Suprapubic skin (tissue), 4 donors: Measurements from ENCODE around the gene APC2. TPM values are rescaled to one million over a fixed set of nuclear protein-coding genes. Genes with fewer than 3 reads are reported as not detected.

Experiments
- DNase-seq, 2 donors: peaks; one replicate each; pipeline ENCODE4 v3.0.0-alpha.2; 2019; ENCODE audit warnings: low spot score in 2 of 2
- H3K27ac ChIP-seq: fragments of 200-600 bp; sonication (generic); one replicate; pipeline ENCODE4 v1.5.1; 2019
- H3K27me3 ChIP-seq: fragments of 200-600 bp; sonication (generic); one replicate; pipeline ENCODE4 v1.5.1; 2019
- H3K36me3 ChIP-seq: fragments of 200-600 bp; sonication (generic); one replicate; pipeline ENCODE4 v1.5.1; 2019
- H3K4me1 ChIP-seq: fragments of 200-600 bp; sonication (generic); one replicate; pipeline ENCODE4 v1.5.1; 2019
- H3K4me3 ChIP-seq: fragments of 200-600 bp; sonication (generic); one replicate; pipeline ENCODE4 v1.5.1; 2019; ENCODE audit warnings: mild to moderate bottlenecking
- H3K9me3 ChIP-seq: fragments of 200-600 bp; sonication (generic); one replicate; pipeline ENCODE4 v1.5.1; 2019
- EP300 ChIP-seq: sonication (generic); formaldehyde crosslinking; IDR thresholded peaks from one replicate; pipeline ENCODE4 v1.6.1; 2017; ENCODE audit warnings: antibody characterized with exemption
- POLR2A ChIP-seq, 2 donors: fragments of 450-650 bp; IDR thresholded peaks; one replicate each; pipeline ENCODE4 v1.6.1; 2017; ENCODE audit warnings: antibody characterized with exemption in 2 of 2, mild to moderate bottlenecking in 2 of 2, moderate library complexity in 2 of 2
- POLR2AphosphoS5 ChIP-seq, 3 donors: sonication (generic); formaldehyde crosslinking; IDR thresholded peaks; one replicate each; pipeline ENCODE4 v1.6.1; 2017; ENCODE audit warnings: antibody characterized with exemption in 3 of 3
- WGBS: methylation state at CpG from one replicate; pipeline ENCODE4 v1.1.5; 2018; 5-methylcytosine and 5-hydroxymethylcytosine counted together
- total RNA-seq, 4 donors: library from RNA; depleted of rRNA; stranded (reverse); fragments of >200 nt; gene quantifications; one replicate each; pipeline ENCODE4 v1.1.0, GENCODE V29; 2016
- TF ChIP-seq, protein P1 (sequence below), 2 donors: fragments of 200-600 bp in 1 of 2; fragments of 450-650 bp in 1 of 2; sonication (generic) in 1 of 2; IDR thresholded peaks; one replicate each; pipeline ENCODE4 v1.5.1; 2016 to 2019; ENCODE audit warnings: antibody characterized with exemption in 2 of 2, mild to moderate bottlenecking in 1 of 2, moderate library complexity in 1 of 2

Gene APC2
- total RNA-seq, 4 donors from 2014 or later, result 0.08 to 0.30 (median 0.26) TPM; not detected in 1

DNA sequence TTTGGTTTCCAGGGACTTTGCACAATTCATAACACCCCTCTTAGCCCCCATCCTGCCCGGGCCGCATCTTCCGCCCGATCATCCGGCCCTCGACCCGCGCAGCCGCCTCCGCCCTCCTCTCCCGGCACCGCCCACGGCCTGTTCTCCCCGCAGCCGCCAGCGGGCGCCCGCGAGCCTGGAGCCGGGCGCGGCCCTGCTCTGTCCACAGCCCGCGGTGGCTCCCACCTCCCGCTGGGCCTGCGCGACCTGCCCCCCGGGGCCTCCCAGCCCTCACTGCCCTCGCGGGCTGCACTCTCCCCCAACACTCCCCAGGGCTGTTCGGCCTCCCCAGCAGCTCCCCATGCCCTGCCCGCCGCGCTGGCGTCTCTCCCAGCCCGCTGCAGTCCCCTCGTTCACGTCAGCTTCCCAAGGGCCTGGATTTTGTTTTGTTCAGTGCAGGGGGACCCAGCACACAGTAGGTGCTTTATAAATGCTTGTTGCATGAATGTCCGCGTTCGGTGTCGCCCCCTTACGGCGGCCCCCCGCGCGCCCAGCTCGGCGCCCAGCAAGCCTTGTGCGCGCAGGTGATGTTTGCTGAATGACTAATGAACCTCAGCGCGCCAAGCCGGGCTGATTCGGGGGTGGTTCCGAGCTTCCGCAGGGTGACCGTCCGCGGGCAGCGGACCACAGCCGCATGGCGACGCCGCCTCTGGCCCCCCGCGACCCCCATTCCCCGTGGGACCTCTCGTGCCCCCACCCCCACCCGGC, 4.6 kb upstream of the APC2 start:
- Histone ChIP-seq H3K36me3 (peaks cover 22% of the 10 kb centered on the region), H3K27ac (no peak overlapping the region), H3K4me3 (peak overlapping the region; percentile 45), H3K27me3 (peaks cover 52% of the 10 kb centered on the region), H3K9me3 (no peaks in the 10 kb centered on the region), H3K4me1 (peaks cover 43% of the 10 kb centered on the region)
- WGBS, result 1% methylated on average over 50 of the region's 70 CpGs
- no peak for TF ChIP-seq POLR2A (IDR thresholded peaks at IDR 0.05)
- TF ChIP-seq, protein P1, sequence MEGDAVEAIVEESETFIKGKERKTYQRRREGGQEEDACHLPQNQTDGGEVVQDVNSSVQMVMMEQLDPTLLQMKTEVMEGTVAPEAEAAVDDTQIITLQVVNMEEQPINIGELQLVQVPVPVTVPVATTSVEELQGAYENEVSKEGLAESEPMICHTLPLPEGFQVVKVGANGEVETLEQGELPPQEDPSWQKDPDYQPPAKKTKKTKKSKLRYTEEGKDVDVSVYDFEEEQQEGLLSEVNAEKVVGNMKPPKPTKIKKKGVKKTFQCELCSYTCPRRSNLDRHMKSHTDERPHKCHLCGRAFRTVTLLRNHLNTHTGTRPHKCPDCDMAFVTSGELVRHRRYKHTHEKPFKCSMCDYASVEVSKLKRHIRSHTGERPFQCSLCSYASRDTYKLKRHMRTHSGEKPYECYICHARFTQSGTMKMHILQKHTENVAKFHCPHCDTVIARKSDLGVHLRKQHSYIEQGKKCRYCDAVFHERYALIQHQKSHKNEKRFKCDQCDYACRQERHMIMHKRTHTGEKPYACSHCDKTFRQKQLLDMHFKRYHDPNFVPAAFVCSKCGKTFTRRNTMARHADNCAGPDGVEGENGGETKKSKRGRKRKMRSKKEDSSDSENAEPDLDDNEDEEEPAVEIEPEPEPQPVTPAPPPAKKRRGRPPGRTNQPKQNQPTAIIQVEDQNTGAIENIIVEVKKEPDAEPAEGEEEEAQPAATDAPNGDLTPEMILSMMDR (IDR thresholded peaks at IDR 0.05), result peak; percentile 79 to 99
- DNase-seq, result no peak

DNA sequence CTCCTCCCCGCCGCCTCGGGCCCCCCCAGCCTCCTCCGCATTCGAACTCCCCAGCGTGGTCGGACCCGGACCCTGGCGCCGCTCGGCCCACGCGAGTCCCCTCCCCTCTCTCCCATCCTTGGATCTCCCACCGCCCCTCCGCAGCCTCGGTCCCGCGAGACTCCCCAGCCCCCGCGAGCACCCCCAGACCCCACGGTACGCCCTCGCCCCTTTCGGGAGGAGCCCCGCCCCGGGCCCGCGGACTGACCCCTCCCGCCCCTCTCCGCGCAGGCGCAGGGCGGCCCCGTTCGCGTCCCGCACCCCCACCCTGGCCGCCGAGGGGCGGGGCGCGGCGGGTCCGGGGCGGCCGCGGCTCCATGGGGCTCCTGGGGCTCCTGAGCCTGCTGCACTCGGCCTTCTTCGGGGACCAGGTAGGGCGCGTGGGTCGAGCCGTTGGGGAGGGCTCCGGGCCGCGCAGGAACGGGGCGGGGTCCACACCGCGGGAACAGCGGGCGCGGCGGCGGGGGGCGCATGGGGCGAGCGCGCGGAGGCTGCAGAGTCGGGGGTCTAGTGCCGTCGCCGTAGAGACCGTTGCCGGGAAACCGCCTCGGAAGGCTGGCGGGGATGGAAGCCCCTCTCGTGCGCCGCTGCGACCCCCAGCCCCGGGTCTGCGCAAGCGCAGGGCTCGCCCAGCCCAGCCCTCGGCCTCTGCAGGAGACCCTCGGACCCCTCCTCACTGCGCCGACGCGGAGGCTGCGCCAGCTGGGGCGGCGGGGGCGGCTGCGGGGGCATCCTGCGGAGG, 3.8 kb upstream of the APC2 start:
- H3K27ac ChIP-seq, result no peak overlapping the region
- H3K4me3 ChIP-seq, result peak overlapping the region; percentile 45
- H3K4me1 ChIP-seq, result peaks cover 35% of the 10 kb centered on the region
- H3K9me3 ChIP-seq, result no peaks in the 10 kb centered on the region
- TF ChIP-seq EP300 (no peak), POLR2A (IDR thresholded peaks at IDR 0.05) (no peak), POLR2AphosphoS5 (IDR thresholded peaks at IDR 0.05) (no peak)
- TF ChIP-seq, protein P1 (IDR thresholded peaks at IDR 0.05), result no peak
- no peak for DNase-seq
- no CpG with 5 or more reads among the region's 99 CpGs for WGBS
- peaks cover 60% of the 10 kb centered on the region for H3K27me3 ChIP-seq
- H3K36me3 ChIP-seq, result peaks cover 15% of the 10 kb centered on the region

DNA sequence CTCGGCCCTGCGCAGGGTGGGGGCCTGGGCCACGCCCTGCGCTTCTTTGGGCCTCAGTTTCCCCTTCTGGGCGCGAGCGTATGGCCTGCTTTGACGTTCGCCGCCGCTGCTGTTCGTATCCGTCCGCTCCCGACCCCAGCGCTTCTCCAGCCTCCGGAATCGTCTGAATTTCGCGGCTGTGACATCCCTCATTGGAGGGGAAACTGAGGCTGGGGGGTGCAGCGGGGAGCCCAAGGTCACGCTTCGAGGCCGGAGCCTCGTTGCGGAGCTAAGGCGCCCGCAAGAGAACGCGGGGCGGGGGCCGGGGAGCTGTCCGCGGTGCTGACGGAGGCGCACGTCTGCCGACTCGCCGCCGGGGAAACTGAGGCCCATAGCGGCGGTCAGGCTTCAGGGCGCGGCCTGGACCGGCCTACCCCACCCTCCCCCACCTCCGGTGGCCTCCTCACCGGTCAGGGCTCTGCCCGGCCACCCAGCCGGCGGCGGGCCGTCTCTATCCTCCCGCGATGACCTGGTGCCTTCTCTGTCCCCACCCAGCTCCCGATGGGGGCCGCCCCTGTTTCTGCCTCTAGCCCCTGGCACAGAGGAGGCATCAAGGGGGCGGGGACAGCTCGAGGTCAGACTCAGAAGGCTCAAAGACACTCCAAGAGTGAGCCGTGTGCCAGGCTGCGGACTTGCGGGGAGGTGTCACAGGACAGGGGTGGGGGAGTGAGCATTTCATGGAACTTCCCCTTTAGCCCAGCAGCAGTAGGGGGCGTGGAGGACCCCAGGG, 3.0 kb upstream of the APC2 start:
- H3K27me3 ChIP-seq, result peaks cover 68% of the 10 kb centered on the region
- TF ChIP-seq POLR2AphosphoS5 (IDR thresholded peaks at IDR 0.05), result no peak
- TF ChIP-seq EP300, result no peak
- TF ChIP-seq, protein P1 (IDR thresholded peaks at IDR 0.05), result no peak
- TF ChIP-seq POLR2A (IDR thresholded peaks at IDR 0.05), result no peak
- H3K4me1 ChIP-seq, result peaks cover 34% of the 10 kb centered on the region
- no peaks in the 10 kb centered on the region for H3K9me3 ChIP-seq
- H3K4me3 ChIP-seq, result no peak overlapping the region
- 15% methylated on average over 8 of the region's 63 CpGs for WGBS
- no peak overlapping the region for H3K27ac ChIP-seq
- no peak for DNase-seq
- peaks cover 7% of the 10 kb centered on the region for H3K36me3 ChIP-seq

GRCh38 chr19:1447504-1447903, 2.4 kb upstream of the APC2 start:
- H3K36me3 ChIP-seq, result peaks cover under 1% of the 10 kb centered on the region
- peaks cover 34% of the 10 kb centered on the region for H3K4me1 ChIP-seq
- TF ChIP-seq POLR2AphosphoS5 (IDR thresholded peaks at IDR 0.05) (no peak), POLR2A (IDR thresholded peaks at IDR 0.05) (no peak), EP300 (no peak)
- TF ChIP-seq, protein P1 (IDR thresholded peaks at IDR 0.05), result no peak
- no peak for DNase-seq
- no peak overlapping the region for H3K27ac ChIP-seq
- H3K27me3 ChIP-seq, result peaks cover 74% of the 10 kb centered on the region
- H3K9me3 ChIP-seq, result no peaks in the 10 kb centered on the region
- no peak overlapping the region for H3K4me3 ChIP-seq
- 34% methylated on average over 4 of the region's 4 CpGs for WGBS

GRCh38 chr19:1447944-1448343, 2.0 kb upstream of the APC2 start:
- Histone ChIP-seq H3K4me3 (no peak overlapping the region), H3K27me3 (peaks cover 78% of the 10 kb centered on the region), H3K4me1 (peaks cover 39% of the 10 kb centered on the region), H3K27ac (no peak overlapping the region), H3K36me3 (no peaks in the 10 kb centered on the region), H3K9me3 (no peaks in the 10 kb centered on the region)
- DNase-seq, result no peak
- TF ChIP-seq POLR2AphosphoS5 (IDR thresholded peaks at IDR 0.05) (no peak), POLR2A (IDR thresholded peaks at IDR 0.05) (no peak), EP300 (no peak)
- TF ChIP-seq, protein P1 (IDR thresholded peaks at IDR 0.05), result no peak
- 81% methylated on average over 9 of the region's 9 CpGs for WGBS
